ENCODE results near the gene ALB. TPM values are rescaled to one million over a fixed set of nuclear protein-coding genes. Genes with fewer than 3 reads are reported as not detected.

Gene ALB
- total and polyA plus RNA-seq, 2 of the 8 experiments (the other 6 are each of a cell fraction or from before 2014, with no cell fraction given): 0.12 TPM; not detected in 1

- H4K5ac ChIP-seq (ENCODE audit: insufficient read length, low read depth, low read length): no peak overlapping the region
- ChIA-PET POLR2A (ENCODE audit: partially characterized antibody) (no interaction called here), CTCF (ENCODE audit: partially characterized antibody) (no interaction called here)
- H3K56ac ChIP-seq (replicated peaks; ENCODE audit: insufficient read length, low read depth, low read length): no peak overlapping the region
- H3K79me2 ChIP-seq (ENCODE audit: control insufficient read depth in 1 of 2, insufficient read depth in 2 of 2, low read length in 2 of 2): no peaks in the 10 kb centered on the region
- FAIRE-seq (no peak), DNase-seq (ENCODE audit: low read depth in 1 of 2, low spot score in 2 of 2) (no peak)
- no peak overlapping the region for H2AFZ ChIP-seq (ENCODE audit: low read length)
- H3K27ac ChIP-seq (ENCODE audit: low read depth, low read length): no peak overlapping the region
- no peaks in the 10 kb centered on the region for H3K27me3 ChIP-seq (replicated peaks in 1 of 4; ENCODE audit: control insufficient read depth in 3 of 4, extremely low read depth in 1 of 4, insufficient read depth in 3 of 4, low read length in 3 of 4)
- no peak for TF ChIP-seq EZH2 (IDR thresholded peaks at IDR 0.05; ENCODE audit: low read depth, low read length, severe bottlenecking)
- TF ChIP-seq USF2 (IDR thresholded peaks at IDR 0.05; ENCODE audit: low read length): no peak
- TF ChIP-seq SP2 (IDR thresholded peaks at IDR 0.05; ENCODE audit: low read length): no peak
- TF ChIP-seq POU5F1 (IDR thresholded peaks at IDR 0.05; ENCODE audit: low read depth, low read length): no peak
- TF ChIP-seq BCL11A (IDR thresholded peaks at IDR 0.05; ENCODE audit: low read depth in 2 of 2, low read length in 2 of 2): no peak
- no peak for TF ChIP-seq CBX5 (IDR thresholded peaks at IDR 0.05; ENCODE audit: low read depth, low read length)
- TF ChIP-seq POLR2AphosphoS5 (IDR thresholded peaks at IDR 0.05; ENCODE audit: low read depth, low read length): no peak
- TF ChIP-seq BACH1 (IDR thresholded peaks at IDR 0.05; ENCODE audit: low read length): no peak
- no peaks in the 10 kb centered on the region for H4K20me1 ChIP-seq (replicated peaks in 1 of 2; ENCODE audit: control insufficient read depth in 1 of 2, insufficient read depth in 2 of 2, low read length in 2 of 2)
- no peak overlapping the region for H4K91ac ChIP-seq (replicated peaks; ENCODE audit: insufficient read length, low read length)
- no peak overlapping the region for H4K8ac ChIP-seq (ENCODE audit: extremely low read depth, insufficient read depth, low read length)
- H3K79me1 ChIP-seq (ENCODE audit: low read depth, low read length): no peaks in the 10 kb centered on the region
- H2BK5ac ChIP-seq (ENCODE audit: low read depth, low read length): no peak overlapping the region
- no peak overlapping the region for H2BK12ac ChIP-seq (ENCODE audit: low read depth, low read length)
- H3K4ac ChIP-seq (replicated peaks; ENCODE audit: insufficient read length, low read depth, low read length): no peak overlapping the region
- no peak overlapping the region for H3K4me2 ChIP-seq (ENCODE audit: insufficient read depth in 1 of 2, low read depth in 2 of 2, low read length in 2 of 2)
- H3K4me3 ChIP-seq (ENCODE audit: extremely low read depth in 1 of 4, insufficient read depth in 2 of 4, low read depth in 3 of 4, low read length in 4 of 4): no peak overlapping the region
- no peaks in the 10 kb centered on the region for H3K23me2 ChIP-seq (ENCODE audit: low read depth, low read length)
- H3K36me3 ChIP-seq (ENCODE audit: control insufficient read depth in 2 of 4, insufficient read depth in 4 of 4, low read length in 3 of 4): no peaks in the 10 kb centered on the region
- H3K9me3 ChIP-seq (ENCODE audit: insufficient read depth in 2 of 2, low read depth in 1 of 2, low read length in 1 of 2): no peaks in the 10 kb centered on the region
- WGBS, 2 experiments (ENCODE audit: extremely low coverage in 1 of 2, insufficient coverage in 1 of 2, insufficient read length in 1 of 2, insufficient replicate concordance in 2 of 2, low coverage in 1 of 2, low lambda C conversion rate in 2 of 2, missing lambda C conversion rate in 1 of 2): 86% methylated on average over 4 of the region's 4 CpGs; no CpG with 5 or more reads in 1 of the 2 experiments
- no peak overlapping the region for H3K18ac ChIP-seq (ENCODE audit: extremely low read depth, low read length)
- no peak overlapping the region for H2BK15ac ChIP-seq (ENCODE audit: low read length)
- no peaks in the 10 kb centered on the region; a peak in 2 of 7 replicates for H3K4me1 ChIP-seq (replicated peaks in 1 of 4; ENCODE audit: control insufficient read depth in 3 of 4, insufficient read depth in 4 of 4, low read length in 3 of 4)
- no peak overlapping the region for H3K23ac ChIP-seq (ENCODE audit: insufficient read length)
- no peak overlapping the region for H2BK20ac ChIP-seq (ENCODE audit: low read length)
- H3K14ac ChIP-seq (ENCODE audit: insufficient read length): no peak overlapping the region
- H2BK120ac ChIP-seq (replicated peaks; ENCODE audit: low read depth, low read length): no peak overlapping the region
- H2AK5ac ChIP-seq (ENCODE audit: low read depth, low read length): no peak overlapping the region
- no peak overlapping the region for H3K9ac ChIP-seq (replicated peaks in 1 of 4; ENCODE audit: extremely low read depth in 1 of 4, low read depth in 3 of 4, low read length in 3 of 4)
These were observed 27.1 kb upstream of the ALB start for GRCh38 chr4:73376976-73377375.

Measured in H1 (cell line).